Fibroblast of skin of left biceps (primary cell): Measurements from ENCODE around the gene TPX2.

Experiments
- DNase-seq, 2 experiments: peaks; one replicate each; pipeline ENCODE4 v3.0.0-alpha.2; 2013; ENCODE audit warnings: low read depth in 2 of 2

Gene TPX2

GRCh38 chr20:31833931-31834521 lies 94.9 kb downstream of the TPX2 start:
- no peak for DNase-seq

- DNase-seq, result no peak
Measured at GRCh38 chr20:31835554-31835953, 96.5 kb downstream of the TPX2 start.

- peak; percentile 33 to 42 for DNase-seq
Measured at GRCh38 chr20:31835977-31836852, 97.1 kb downstream of the TPX2 start.

- DNase-seq, result no peak
Measured at GRCh38 chr20:31836853-31837608, 97.9 kb downstream of the TPX2 start.

GRCh38 chr20:31837896-31838397 lies 98.9 kb downstream of the TPX2 start:
- no peak for DNase-seq

- no peak for DNase-seq
Measured at GRCh38 chr20:31838646-31839292, 99.7 kb downstream of the TPX2 start.

- no peak for DNase-seq
Measured at GRCh38 chr20:31839782-31840487, 100.8 kb downstream of the TPX2 start.

GRCh38 chr20:31840906-31841816 lies 102.1 kb downstream of the TPX2 start:
- DNase-seq, result no peak

- peak in 1 of 2 experiments; percentile 12 for DNase-seq
Measured at GRCh38 chr20:31841928-31842327, 102.8 kb downstream of the TPX2 start.

- no peak for DNase-seq
Measured at GRCh38 chr20:31842471-31843157, 103.5 kb downstream of the TPX2 start.

GRCh38 chr20:31843288-31843687 lies 104.2 kb downstream of the TPX2 start:
- DNase-seq, result no peak

GRCh38 chr20:31843881-31844280 lies 104.8 kb downstream of the TPX2 start:
- no peak for DNase-seq

GRCh38 chr20:31844737-31845299 lies 105.7 kb downstream of the TPX2 start:
- no peak for DNase-seq

- DNase-seq, result no peak
Measured at GRCh38 chr20:31845300-31845863, 106.3 kb downstream of the TPX2 start, which contains the start of gene FOXS1. TSS of gene FOXS1 (minus strand) at chr20:31845604. CDS start at chr20:31845542, 62 bp downstream.

GRCh38 chr20:31846793-31847138 lies 107.7 kb downstream of the TPX2 start:
- no peak for DNase-seq

GRCh38 chr20:31848088-31848999 lies 109.3 kb downstream of the TPX2 start:
- no peak for DNase-seq

- DNase-seq, result no peak
Measured at GRCh38 chr20:31849306-31849930, 110.3 kb downstream of the TPX2 start.
